D341Med (cell line): ENCODE data around the gene SLC39A10.
"Not testable (repeated sequence)": the region's sequence is repeated elsewhere in the genome, so short reads cannot be mapped to it uniquely, and the experiment has no call there.

Experiments used
- DNase-seq: peaks from one replicate; pipeline ENCODE4 v3.0.0; 2012; ENCODE audit warnings: low spot score

Gene SLC39A10, protein sequence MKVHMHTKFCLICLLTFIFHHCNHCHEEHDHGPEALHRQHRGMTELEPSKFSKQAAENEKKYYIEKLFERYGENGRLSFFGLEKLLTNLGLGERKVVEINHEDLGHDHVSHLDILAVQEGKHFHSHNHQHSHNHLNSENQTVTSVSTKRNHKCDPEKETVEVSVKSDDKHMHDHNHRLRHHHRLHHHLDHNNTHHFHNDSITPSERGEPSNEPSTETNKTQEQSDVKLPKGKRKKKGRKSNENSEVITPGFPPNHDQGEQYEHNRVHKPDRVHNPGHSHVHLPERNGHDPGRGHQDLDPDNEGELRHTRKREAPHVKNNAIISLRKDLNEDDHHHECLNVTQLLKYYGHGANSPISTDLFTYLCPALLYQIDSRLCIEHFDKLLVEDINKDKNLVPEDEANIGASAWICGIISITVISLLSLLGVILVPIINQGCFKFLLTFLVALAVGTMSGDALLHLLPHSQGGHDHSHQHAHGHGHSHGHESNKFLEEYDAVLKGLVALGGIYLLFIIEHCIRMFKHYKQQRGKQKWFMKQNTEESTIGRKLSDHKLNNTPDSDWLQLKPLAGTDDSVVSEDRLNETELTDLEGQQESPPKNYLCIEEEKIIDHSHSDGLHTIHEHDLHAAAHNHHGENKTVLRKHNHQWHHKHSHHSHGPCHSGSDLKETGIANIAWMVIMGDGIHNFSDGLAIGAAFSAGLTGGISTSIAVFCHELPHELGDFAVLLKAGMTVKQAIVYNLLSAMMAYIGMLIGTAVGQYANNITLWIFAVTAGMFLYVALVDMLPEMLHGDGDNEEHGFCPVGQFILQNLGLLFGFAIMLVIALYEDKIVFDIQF

DNA sequence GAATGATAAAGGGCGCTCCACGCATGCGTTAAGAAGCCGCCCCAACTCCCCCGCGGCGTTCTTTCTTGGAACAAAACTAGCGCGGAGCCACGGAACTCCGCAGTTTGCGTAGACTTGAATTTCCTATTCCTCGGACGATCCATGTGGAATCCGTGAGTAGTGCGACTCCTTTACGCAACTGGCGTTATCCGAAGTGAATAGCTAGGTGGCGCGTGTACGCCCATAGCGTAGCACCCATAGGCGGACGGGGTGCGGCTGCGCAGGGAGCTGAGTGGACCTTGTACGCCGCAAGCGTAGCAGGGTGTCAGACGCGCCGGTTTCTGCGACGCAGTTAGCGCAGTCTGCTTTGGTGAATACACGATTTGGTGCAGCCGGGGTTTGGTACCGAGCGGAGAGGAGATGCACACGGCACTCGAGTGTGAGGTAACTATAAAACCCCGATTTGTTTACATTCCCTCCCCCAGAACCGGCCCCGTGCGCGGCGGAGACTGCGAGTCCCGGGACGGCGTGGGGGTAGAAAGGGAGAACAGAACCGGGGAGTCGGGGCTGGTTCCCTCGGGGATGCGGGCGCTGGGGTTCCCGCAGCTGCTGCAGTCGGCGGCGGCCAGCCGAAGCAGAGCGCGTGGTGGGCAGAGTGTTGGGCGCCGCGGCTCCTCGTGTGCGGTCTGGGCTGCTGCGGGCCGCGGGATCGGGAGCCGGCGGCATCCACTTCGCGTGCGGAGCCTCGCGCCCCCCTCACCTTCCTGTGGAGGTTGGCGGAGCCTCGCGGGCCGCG lies at the start of gene SLC39A10:
Gene SLC39A10, plus strand, starts transcription at position 368 of the 775 bp plus-strand sequence. CDS start 22,817 bp downstream, outside the sequence.
- DNase-seq: peak; percentile 89

DNA sequence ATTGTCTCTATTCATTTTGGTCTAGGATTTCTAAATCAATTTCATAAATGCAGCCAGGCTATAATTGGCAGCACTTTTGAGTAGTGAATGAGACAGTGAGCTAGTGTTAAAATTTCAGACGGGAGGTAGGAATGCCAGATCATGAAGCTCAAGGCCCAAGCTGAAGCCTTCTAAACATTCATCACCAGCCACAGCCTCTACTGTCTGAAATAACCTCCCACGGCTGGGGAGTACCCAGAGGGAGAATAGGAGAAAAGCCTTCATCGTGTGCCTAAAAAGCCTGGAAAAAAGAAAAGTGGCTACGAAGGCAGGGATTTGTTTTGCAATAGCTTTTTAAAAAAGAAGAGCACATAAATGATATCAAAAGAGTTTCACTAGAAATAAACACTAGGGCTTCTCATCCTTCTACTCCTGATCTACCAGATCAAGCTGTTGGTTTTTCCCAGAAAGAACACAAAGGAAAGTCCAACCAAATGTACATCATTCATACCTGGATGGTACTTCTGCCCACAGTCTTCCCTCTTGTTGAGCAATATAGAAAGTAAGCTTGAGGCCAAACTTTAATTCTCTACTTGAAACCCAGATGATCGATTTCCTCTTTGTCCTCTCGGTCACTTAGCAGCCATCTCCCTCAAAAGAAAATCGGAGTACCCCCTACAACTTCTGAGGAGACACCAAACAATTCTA lies 48.1 kb upstream of the SLC39A10 start:
- no peak for DNase-seq

DNA sequence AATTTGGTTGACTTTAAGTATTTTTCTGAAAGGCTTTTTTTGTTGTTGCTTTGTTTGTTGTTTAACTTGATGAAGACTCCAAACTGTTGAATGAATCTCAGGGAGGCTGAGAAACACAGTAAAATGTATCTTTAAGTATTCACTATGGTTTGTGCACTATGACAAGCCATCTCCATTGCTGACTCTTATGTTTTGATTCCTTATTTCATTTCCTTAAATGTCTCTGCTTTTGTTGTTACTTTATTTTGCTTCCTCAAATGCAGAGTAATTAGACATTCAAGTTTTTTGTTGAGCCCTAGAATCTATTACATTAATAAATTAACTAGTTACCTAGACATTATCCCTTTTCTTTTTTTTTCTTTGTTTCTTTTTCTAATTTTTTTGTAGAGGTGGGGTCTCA lies 46.3 kb upstream of the SLC39A10 start:
- no peak for DNase-seq

DNA sequence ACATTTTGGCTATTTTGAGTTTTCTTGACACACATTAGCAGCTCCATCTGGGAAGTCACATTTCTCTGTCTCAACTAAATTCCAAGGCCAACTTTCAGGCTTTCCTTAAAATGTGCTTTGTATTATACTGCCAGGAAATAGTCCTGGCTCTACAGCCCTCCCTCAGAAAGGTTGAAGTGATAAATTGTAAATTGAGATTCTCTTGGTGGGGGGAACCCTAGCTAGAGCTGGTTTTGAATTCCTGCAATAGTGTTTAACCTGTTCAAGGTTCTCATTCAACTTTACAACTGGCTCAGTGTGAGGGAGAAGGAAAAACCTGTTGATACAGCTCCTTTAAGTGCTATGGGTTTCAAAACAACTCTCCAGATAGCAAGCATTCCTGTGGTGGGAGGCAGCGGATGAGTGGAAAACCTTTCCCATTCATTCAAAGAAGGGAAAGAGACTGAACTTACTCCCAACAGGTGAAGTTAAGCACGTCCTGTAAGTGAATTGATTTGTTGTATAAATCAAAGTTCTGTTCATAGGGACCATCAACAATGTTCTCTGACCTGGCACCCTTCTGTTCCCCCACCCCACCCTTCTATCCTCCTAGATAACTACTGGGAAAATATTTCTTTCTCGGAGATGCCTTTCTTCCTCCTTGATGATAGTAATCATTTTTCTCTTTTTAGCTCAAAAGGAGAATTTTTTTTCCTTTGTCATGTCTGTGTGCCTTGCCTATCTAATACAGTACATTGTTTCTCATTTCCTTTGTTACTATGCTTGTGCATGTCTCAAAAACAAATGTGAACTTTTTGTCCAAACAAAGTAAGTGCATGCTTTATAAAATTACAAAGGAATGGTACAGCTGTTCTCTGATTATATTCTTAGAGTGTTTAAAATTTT lies 44.2 kb upstream of the SLC39A10 start:
- peak; percentile 10 for DNase-seq

DNA sequence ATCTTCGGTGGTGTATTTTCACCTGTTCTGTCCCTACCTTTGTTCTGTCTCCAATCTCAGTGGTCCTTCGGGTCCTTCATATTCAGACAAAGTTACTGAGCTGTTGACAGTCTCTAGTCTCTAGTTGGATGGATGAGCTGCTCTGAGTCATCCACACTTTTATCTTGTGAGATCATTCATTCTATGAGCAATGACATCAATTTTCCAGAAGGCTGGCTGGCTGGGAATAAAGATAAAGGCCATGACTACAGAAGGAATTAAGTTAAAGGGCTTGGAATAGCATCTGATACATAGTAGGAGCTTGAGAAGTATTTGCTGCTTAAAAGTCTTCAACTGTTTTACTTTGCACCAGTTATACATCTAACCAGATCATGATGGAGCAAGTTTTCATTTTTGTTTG lies 43.1 kb upstream of the SLC39A10 start:
- no peak for DNase-seq

DNA sequence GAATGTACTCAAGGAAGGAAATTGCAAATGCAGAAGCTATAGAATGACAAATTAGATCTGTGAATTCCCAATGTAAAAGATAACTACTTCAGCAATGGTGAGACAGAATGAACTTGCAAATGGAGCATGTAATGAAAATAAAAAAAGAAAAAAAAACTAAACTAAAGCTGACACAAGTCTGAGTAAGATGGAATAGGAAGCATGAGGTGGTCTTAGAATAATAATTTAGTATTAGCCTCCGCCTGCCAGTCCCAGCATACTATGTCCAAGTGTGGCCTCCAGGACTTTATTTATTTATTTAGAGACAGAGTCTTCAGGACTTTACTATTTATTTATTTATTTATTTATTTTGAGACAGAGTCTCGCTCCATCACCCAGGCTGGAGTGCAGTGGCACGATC lies 37.4 kb upstream of the SLC39A10 start:
- no peak for DNase-seq

DNA sequence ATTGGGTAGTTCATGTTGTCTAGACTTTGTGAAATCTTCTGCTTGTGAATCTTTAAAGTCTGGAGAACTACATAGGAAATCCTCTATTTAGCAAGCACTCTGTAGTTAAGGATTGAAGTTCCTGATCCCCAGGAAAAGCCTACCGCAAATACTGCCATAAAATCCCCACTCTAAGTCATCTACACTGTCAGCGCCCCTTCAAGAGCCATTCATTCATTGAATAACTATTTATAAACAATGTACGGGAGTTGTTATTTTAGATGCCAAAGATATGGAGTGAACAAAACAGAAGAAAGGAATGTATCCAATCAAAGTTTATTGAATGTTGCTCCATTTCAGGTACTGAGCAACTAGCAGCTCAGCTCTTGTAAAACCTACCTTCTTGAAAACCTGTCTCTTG lies 36.5 kb upstream of the SLC39A10 start:
- no peak for DNase-seq

DNA sequence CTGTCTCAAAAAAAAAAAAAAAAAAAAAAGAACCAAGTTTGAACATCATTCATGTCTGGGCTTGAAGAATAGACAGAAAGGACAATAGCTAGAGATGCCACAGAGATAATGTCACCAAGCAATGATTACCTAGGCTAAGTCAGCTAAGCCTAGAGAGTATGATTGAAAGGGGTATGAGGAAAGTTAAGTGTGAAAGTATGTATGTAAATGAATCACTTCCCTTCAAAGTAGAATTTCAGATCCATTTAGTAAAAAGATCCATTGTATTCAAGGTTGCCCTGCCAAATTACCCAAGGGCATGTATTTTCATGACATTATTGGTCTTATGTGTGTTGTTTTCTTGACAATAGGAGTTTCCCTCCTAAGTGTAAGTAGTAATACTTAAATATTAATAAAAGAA lies 34.1 kb upstream of the SLC39A10 start:
- DNase-seq: no peak

DNA sequence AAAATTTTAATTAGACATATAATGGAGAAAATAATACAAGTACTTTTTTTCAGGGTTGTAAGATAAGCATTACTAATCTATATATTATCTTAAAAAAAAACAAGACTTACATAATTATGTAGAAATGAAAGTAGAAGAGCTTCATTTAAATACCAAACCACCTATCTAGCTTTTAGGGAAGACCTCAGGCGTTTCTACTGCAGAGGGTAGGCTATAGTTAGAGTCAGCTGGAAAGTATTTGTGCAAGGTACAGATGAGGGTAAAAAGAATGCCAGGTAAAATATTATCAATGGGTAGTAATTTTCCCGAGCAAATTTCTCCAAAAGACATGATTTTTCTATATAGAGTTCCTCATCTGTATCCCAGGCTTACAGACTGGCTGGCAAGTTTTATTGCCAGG lies 30.5 kb upstream of the SLC39A10 start:
- no peak for DNase-seq

DNA sequence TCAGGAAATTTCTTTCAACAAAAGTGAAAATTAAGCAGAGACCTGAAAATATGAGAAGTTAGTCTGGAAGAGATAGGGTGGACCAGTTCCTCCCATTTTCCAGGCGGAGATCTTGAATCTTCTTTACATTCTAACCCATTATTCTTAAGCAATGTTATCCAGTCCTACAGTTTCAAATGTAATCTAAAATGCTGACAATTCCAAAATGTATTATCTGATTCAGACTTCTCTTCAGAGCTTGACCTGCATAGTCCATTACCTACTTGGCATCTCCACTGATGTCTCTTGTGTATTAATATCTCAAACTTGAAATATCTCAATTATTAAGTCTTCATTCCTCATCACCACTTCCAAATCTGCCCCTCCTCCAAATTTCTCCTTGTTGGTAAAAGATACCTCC lies 28.4 kb upstream of the SLC39A10 start:
- no peak for DNase-seq

DNA sequence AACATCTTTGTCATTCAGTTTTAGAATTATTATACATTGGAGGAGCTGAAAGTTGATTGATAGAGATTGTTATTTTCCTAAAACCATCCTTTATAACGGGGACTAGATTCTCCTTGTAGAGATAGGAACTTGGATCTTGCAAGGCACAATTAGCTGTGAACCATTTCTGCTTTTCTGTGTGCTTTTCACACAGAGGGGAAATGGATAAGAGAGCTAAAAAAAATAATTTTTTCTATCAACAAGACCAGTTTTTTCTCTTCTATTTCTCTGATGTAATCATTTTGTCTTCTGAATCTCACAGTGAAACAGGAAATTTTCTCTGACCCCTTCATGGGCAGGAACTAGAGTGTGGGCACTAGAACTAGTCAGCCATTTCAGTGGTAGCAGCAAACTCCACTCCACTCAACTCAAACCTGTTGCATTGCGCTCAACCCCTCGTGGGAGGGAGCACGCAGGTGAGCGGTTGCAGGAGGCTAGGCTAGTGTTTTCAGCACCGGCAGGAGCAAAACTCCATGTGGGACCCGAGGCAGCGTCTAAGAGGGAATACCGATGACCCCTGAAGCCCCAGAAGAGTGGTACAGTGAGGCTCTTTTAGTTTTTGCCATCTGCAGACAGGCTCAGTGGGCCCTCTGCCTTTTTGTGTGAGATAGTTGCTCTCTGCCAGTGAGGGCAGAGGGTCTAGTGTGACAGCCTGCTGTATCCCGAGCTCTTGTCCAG lies 24.0 kb upstream of the SLC39A10 start:
- no peak for DNase-seq

DNA sequence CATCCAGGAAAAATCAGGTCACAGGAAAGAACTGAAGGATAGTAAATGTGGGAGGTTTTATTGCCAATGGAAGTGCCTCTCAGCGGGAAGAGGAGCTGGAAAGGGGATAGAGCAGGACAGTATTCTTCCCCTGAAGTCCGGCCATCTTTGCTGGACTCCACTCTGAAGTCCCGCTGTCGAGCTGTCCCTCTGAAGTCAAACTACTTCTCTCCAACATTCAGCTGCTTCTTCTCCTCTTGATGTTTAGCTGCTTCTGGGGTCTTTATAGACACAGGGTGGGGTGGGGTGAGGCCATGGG lies 23.5 kb upstream of the SLC39A10 start:
- no peak for DNase-seq

DNA sequence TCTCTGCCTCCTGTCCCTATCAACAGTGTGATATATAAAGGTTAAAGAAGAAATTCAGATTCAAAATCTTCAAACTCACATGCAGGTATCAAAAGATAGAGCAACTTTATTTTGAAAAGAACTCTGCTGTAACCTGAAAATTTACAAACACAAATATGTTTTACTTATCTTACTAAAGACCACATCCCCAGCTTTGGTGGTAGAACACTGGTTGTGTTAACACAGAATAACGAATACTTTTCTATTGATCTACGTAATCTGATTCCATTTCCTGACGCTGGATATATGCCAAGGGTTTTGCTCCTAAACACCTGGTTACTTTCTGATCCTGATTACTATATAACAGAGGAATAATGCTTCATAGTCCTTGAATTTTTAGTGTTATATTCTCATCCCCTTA lies 23.1 kb upstream of the SLC39A10 start:
- DNase-seq: no peak

DNA sequence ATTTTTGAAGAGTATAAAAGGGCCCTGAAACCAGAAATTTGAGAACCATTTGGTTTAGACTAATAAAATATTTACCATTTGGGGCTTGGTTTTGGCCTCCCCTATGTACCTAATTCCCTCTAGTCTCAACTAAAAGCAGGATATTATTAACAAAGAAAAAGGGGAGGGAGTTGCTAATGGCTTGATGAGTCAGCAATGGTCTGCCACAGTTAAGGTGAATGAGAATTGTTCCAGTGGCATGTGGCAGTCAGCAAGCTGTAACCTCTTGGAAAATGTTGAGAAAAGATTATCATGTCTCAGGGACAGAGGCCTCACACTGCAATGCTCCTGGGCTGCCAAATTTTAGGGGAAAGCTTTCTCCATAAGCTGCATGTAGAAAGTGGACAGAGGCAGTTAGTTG lies 20.1 kb upstream of the SLC39A10 start:
- no peak for DNase-seq

DNA sequence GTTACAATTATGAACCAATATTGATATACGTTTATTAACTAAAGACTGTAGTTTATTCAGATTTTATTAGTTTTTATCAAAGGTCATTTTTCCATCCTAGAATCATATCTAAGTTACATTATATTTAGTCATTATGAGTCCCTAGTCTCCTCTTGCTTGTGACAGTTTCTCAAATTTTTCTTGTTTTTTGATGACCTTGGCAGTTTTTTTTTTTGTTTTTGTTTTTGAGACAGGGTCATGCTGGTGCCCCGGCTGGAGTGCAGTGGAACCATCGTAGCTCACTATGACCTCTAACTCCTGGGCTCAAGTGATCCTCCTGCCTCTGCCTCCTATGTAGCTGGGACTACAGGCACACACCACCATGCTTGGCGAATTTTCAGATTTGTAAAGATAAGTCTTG lies 18.3 kb upstream of the SLC39A10 start:
- DNase-seq: no peak

DNA sequence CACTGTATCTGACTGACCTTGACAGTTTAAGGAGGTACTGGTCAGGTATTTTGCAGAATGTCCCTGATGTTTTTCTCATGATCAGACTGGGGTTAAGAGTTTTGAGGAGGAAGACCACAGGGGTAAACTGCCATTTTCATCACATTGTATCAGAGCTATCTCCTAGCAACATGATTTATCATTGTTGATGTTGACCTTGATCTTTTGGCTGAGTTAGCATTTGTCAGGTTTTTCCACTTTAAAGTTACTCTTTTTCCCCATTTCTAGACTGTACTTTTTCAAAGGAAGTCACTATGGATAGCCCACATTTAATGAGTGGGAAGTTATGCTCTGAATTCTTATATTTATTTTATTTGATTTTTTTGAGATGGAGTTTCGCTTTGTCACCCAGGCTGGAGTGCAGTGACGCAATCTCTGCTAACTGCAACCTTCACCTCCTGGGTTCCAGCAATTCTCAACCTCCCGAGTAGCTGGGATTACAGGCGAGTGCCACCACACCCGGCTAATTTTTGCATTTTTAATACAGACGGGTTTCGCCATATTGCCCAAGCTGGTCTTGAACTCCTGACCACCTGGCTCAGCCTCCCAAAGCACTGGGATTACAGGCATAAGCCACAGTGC lies 17.7 kb upstream of the SLC39A10 start:
- DNase-seq: no peak

DNA sequence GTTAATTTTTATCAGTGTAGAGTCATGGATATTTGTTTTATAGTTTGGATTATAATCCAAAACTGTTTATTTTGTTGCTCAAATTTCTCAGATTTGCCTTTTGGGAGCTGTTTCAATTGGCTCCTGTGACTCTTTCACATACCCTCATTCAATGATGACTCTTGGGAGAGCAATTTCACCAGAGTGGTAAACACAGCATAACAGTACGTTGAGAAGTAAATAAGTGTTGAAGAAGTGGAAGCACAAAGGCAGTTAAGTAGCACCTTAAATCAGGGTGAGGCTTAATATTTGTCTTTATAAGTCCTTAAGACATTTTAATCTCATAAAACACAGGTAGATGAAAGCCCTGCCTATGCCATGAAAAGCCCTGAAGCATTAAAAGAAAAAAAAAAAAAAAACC lies 17.1 kb upstream of the SLC39A10 start:
- no peak for DNase-seq

DNA sequence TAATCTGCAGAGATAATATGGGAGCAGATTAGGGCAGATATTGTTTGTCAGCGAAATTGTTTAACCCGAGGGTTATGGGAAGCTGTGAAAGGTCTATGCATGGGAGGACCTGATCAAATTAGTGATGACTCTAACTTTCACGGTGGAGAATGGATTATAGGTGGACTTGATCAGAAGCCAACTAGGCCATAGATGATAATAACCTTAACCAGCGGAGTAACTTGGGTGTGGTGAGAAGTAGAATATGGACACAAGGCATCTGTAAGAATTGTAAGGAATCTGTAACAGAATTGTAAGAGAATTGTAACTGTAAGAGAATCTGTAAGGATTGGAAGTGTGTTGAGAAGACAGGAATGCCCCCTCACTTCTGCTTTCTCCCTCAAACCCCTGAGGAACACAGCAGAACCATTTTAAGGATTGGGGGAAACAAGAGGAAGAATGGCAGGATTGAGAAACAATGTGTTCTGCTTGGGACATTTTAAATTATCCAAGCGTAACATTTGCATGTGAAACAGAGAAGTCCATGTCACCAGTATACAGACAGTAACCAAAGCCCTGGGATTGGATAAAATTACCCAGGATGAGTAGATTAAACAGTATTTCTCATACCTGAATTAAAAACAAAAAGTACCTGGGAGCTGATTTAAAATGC lies 14.9 kb upstream of the SLC39A10 start:
- no peak for DNase-seq

DNA sequence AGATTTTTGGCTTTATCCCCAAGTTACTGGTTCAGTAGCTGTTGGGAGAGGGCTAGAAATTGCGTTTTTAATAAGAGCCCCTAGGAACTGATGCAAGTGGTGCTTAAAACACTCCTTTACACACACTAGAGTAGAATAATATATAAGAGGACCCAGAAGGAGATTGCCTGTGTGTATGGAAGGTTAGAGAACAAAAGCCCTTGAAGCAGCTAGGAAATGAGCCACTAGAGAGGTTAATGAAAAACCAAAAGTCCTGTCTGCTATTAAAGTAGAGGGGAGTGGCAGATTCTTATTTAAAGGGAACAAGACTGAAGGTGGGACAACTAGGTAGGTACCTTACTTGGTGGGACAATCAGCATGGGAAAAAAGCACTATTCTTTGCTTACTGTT lies 14.4 kb upstream of the SLC39A10 start:
- DNase-seq: no peak

DNA sequence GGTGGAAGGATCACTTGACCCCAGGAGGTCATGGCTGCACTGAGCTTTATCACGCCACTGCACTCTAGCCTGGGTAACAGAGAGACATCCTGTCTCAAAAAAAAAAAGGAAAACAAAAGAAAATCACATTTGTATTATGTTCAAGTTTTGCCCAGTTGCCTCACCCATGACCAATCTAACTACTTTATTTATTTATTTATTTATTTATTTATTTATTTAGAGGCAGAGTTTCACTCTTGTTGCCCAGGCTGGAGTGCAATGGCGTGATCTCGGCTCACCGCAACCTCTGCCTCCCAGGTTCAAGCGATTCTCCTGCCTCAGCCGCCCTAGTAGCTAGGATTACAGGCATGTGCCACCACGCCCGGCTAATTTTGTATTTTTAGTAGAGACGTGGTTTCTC lies 12.3 kb upstream of the SLC39A10 start:
- not testable (repeated sequence) for DNase-seq
